Neural crest cell (in vitro differentiated cells): Measurements from ENCODE around the gene RCN2. TPM values are rescaled to one million over a fixed set of nuclear protein-coding genes. Genes with fewer than 3 reads are reported as not detected.

Experiments
- DNase-seq: peaks from one replicate; pipeline ENCODE4 v3.0.0; 2021; ENCODE audit warnings: low read depth, mixed read lengths, low spot score
- H3K27ac Mint-ChIP-seq: one replicate; pipeline ENCODE4 v1.8.0; 2021; ENCODE audit warnings: mild to moderate bottlenecking, mixed read lengths; ENCODE audit not compliant: unreplicated experiment
- H3K27me3 Mint-ChIP-seq: 2 replicates; pipeline ENCODE4 v1.8.0; 2021; ENCODE audit warnings: low read depth, mild to moderate bottlenecking, mixed read lengths
- H3K36me3 Mint-ChIP-seq: 2 replicates; pipeline ENCODE4 v1.8.0; 2021; ENCODE audit warnings: low read depth, mild to moderate bottlenecking, mixed read lengths
- H3K4me1 Mint-ChIP-seq: 2 replicates; pipeline ENCODE4 v1.8.0; 2021; ENCODE audit warnings: mixed read lengths
- H3K4me3 Mint-ChIP-seq: one replicate; pipeline ENCODE4 v1.8.0; 2021; ENCODE audit warnings: mild to moderate bottlenecking, mixed read lengths
- H3K9me3 Mint-ChIP-seq: 2 replicates; pipeline ENCODE4 v1.8.0; 2021; ENCODE audit warnings: mixed read lengths
- total RNA-seq: library from RNA; stranded (reverse); gene quantifications from 2 replicates; pipeline ENCODE4 v1.2.1, GENCODE V29; 2021
- TF ChIP-seq, protein P1 (sequence below): fragments of 200-600 bp; sonication (generic); conservative IDR thresholded peaks from 2 replicates; pipeline ENCODE4 v1.5.0; 2021; ENCODE audit warnings: antibody characterized with exemption, mild to moderate bottlenecking

RCN2 gene
- total RNA-seq, 1 donor from 2014 or later: 159 TPM

- no peaks in the 10 kb centered on the region for H3K27me3 Mint-ChIP-seq
- no peak overlapping the region for H3K4me3 Mint-ChIP-seq
- no peak overlapping the region for H3K27ac Mint-ChIP-seq
- no peaks in the 10 kb centered on the region for H3K36me3 Mint-ChIP-seq
- no peaks in the 10 kb centered on the region for H3K4me1 Mint-ChIP-seq
- no peak for DNase-seq
- no peaks in the 10 kb centered on the region for H3K9me3 Mint-ChIP-seq
- TF ChIP-seq, protein P1, sequence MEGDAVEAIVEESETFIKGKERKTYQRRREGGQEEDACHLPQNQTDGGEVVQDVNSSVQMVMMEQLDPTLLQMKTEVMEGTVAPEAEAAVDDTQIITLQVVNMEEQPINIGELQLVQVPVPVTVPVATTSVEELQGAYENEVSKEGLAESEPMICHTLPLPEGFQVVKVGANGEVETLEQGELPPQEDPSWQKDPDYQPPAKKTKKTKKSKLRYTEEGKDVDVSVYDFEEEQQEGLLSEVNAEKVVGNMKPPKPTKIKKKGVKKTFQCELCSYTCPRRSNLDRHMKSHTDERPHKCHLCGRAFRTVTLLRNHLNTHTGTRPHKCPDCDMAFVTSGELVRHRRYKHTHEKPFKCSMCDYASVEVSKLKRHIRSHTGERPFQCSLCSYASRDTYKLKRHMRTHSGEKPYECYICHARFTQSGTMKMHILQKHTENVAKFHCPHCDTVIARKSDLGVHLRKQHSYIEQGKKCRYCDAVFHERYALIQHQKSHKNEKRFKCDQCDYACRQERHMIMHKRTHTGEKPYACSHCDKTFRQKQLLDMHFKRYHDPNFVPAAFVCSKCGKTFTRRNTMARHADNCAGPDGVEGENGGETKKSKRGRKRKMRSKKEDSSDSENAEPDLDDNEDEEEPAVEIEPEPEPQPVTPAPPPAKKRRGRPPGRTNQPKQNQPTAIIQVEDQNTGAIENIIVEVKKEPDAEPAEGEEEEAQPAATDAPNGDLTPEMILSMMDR: no peak
Measured at GRCh38 chr15:76978522-76979330, 47.2 kb downstream of the RCN2 start.

DNA sequence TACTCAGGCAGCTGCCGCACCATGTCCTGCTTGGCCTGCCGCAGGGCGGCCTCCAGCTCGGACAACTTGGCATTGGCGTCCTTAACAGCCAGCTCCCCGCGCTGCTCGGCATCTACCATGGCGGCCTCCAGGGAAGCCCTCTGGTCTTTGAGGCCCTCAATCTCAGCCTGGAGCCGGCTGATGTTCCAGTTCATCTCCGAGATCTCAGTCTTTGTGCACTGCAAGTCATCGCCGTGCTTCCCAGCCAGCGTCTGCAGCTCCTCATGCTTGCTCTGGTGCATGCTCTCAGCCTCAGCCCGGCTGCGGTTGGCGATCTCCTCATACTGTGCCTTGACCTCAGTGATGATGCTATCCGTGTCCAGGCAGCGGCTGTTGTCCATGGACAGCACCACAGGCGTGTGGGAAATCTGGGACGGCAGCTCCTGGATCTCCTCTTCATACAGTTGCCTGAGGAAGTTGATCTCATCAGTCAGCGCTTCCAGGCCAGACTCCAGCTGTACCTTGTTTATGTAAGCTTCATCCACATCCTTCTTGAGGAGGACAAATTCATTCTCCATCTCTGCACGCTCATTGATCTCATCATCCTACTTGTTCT is 47.9 kb downstream of the RCN2 start:
- H3K9me3 Mint-ChIP-seq: no peaks in the 10 kb centered on the region
- H3K4me1 Mint-ChIP-seq: no peaks in the 10 kb centered on the region
- H3K4me3 Mint-ChIP-seq: no peak overlapping the region
- H3K27me3 Mint-ChIP-seq: no peaks in the 10 kb centered on the region
- TF ChIP-seq, protein P1: no peak
- no peaks in the 10 kb centered on the region for H3K36me3 Mint-ChIP-seq
- no peak for DNase-seq
- H3K27ac Mint-ChIP-seq: no peak overlapping the region

DNA sequence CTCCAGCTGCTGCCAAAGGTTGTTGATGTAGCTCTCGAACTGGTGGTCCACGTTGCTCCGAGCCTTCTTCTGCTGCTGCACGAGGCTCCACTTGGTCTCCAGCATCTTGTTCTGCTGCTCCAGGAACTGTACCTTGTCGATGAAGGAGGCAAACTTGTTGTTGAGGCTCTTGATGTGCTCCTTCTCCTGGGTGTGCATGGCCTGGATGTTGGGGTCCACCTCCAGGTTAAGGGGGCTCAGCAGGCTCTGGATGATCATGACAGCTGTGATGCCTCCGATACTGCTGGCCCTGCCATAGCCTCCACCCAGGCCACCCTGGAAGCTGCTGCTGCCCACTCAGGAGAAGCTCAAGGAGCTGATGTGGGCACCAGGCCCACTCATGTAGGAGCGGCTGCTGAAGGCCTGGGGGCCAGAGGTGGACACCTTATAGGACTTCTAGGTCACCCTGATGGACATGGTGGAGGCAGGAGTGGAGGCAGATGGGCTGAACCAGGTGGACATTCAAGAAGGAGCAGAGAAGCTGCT is 48.5 kb downstream of the RCN2 start:
- TF ChIP-seq, protein P1: no peak
- H3K36me3 Mint-ChIP-seq: no peaks in the 10 kb centered on the region
- H3K4me3 Mint-ChIP-seq: no peak overlapping the region
- DNase-seq: no peak
- H3K27ac Mint-ChIP-seq: no peak overlapping the region
- no peaks in the 10 kb centered on the region for H3K9me3 Mint-ChIP-seq
- H3K4me1 Mint-ChIP-seq: no peaks in the 10 kb centered on the region
- no peaks in the 10 kb centered on the region for H3K27me3 Mint-ChIP-seq

- H3K36me3 Mint-ChIP-seq: no peaks in the 10 kb centered on the region
- H3K27me3 Mint-ChIP-seq: no peaks in the 10 kb centered on the region
- no peaks in the 10 kb centered on the region for H3K9me3 Mint-ChIP-seq
- H3K4me1 Mint-ChIP-seq: no peaks in the 10 kb centered on the region
- no peak for DNase-seq
- TF ChIP-seq, protein P1: no peak
- no peak overlapping the region for H3K27ac Mint-ChIP-seq
- no peak overlapping the region for H3K4me3 Mint-ChIP-seq
Measured at GRCh38 chr15:76982356-76982755, 50.8 kb downstream of the RCN2 start.

DNA sequence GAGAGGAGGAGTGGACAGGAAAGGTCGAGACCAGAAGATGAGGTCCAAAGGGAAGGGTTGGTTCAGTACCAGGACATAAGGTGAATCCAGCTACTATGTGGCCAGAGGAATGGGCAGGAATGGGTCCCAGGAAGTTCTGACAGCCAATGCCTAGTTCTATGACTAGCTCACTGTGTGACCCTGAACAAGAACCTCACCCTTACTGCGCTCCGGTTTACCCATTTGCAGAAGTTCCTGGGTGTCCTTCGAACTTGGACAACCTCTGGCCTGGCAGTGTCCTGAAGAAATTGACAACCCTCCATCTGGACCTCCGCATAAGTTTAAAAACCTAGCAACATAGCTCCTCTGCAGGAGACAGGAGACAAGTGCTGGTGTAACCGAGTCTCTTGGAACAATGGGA is 51.2 kb downstream of the RCN2 start:
- DNase-seq: no peak
- Mint-ChIP-seq H3K36me3 (no peaks in the 10 kb centered on the region), H3K27ac (no peak overlapping the region), H3K9me3 (no peaks in the 10 kb centered on the region), H3K4me3 (no peak overlapping the region), H3K4me1 (no peaks in the 10 kb centered on the region), H3K27me3 (no peaks in the 10 kb centered on the region)
- TF ChIP-seq, protein P1: no peak
